ENCODE results near the gene PCSK1.
"Not testable (repeated sequence)": the region's sequence is repeated elsewhere in the genome, so short reads cannot be mapped to it uniquely, and the experiment has no call there.

PCSK1 gene

GRCh38 chr5:96367337-96367736 is 65.7 kb downstream of the PCSK1 start:
- not testable (repeated sequence) for DNase-seq

GRCh38 chr5:96354237-96354636 is 78.8 kb downstream of the PCSK1 start:
- no peak for DNase-seq

GRCh38 chr5:96353220-96353619 is 79.8 kb downstream of the PCSK1 start:
- no peak for DNase-seq

GRCh38 chr5:96350678-96351077 is 82.4 kb downstream of the PCSK1 start:
- no peak for DNase-seq

- no peak for DNase-seq
Measured at GRCh38 chr5:96348536-96348935, 84.5 kb downstream of the PCSK1 start.

DNA sequence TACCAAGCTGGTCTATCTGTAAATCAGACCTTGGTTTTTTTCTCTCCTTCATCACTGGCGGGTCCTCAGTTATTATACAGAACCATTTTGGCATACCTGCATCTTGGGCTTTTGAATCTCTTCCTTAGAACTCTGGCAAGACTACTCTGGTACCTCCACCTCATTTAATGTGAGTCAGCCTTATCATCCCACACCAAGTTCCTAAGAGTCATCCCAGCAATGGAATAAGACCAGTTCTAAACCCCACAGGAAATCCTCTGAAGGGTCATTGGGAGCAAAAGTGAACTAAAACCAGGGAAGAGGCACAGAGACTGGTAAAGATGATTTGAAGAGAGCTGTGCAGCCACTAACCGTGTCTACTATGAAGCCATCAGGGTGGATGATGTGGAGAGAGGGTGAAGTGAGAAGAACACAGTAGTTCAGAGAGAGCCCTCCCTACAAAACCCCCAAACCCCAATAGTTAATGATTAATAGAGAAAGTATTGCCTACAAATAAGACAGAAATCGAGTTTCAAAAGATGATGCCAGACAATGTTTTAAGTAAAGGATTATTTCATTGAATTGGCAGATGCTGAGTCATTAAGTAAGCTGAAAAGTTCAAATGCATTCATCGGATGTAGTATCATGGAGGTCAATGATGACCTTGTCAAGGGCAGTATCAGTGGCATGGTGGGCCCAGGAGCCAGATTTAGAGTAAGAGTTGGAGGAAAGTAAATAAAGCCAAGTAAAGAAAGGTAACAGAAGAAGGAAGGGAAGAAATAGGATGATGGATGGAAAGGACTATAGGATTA is 85.4 kb downstream of the PCSK1 start:
- no peak for DNase-seq

DNA sequence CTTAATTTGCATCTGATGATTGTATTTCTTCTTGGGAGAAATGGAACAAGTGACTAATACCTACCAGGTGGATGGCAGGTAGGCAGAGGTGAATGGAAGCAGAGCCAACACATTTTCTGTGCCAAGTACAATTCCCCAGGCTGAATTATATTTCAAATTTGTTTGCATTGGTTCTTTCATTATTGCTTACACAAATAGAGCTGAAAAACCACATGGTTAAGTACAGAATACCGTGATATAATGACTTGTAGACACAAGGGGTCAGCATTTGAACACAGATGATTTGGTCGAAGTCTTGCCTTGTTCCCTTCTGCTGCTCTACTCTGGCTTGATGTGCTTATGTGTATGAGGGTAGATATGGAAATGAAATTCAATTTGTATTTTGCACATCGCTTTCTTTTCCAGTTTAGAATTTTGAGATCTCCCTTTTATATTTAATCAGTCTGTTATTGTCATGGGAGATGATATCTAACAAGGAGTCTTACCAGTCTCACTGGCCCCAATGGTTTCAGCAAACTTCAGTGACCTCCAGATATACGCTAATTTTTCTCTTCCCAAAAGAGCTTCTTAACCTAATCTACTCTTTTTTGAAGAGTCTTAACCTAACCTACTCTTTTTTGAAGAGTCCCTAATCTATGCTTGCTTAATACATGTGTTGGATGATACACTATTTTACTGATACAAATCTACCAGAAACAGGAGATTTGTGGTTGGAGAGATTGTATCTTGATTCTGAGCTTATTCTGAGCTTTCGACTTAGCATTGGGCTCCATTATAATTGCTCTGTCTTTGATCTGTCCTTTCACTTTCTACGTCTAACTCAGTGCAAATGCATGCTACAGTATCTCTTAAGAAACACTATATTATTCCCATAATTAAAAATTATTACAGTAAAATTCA is 88.1 kb downstream of the PCSK1 start:
- DNase-seq, result no peak

DNA sequence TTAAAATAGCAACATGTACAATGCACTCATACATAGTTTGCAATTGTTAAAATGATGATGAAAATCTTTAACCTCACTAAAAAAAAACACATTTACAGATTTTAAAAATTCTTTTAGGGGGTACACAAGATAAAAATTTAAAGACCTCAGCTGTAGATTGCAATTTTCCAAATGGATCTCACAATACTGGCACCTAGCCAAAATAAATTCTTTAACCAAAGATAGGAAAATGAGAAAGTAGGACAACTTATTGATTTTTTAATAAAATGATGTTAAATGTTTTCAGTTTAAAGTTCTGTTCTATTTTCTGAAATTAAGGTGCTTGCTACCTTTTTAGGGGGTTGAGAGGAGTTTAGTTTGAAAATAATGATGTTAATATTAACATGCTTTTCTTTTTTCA is 90.0 kb downstream of the PCSK1 start:
- DNase-seq, result no peak

DNA sequence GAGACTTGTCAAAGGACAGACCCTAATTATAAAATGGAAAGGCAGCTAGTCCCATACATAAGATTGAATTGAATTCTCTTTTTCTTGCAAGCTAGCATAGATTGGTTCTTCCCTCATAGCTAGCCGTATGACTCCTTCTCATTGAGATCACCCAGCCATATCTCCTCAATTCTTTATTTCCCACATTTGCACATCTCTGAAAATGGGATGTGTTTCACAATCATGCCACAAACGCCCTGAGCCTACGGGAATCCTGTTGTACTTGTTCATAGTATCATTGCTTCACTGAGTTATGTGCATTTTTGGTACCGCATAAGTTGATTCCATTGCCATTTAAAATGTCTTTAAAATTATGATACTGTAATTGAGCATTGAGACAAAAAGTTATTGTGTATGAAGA is 90.5 kb downstream of the PCSK1 start:
- DNase-seq, result no peak

Data from bone marrow (tissue), 2 donors.